HepG2 (cell line): ENCODE measurements around the gene UTRN. TPM values are rescaled to one million over a fixed set of nuclear protein-coding genes. Genes with fewer than 3 reads are reported as not detected.

Source experiments
- CAMTA2 ChIP-seq: sonication (generic); formaldehyde crosslinking; IDR thresholded peaks from 2 replicates; pipeline ENCODE4 v1.4.0; 2020; ENCODE audit warnings: mild to moderate bottlenecking, missing genetic modification reagents, borderline replicate concordance
- CEBPG ChIP-seq: IDR thresholded peaks from 2 replicates; pipeline ENCODE4 v1.6.1; 2016
- FOXA1 ChIP-seq, 2 experiments: fragments of 450-650 bp in 1 of 2; sonication (generic) in 1 of 2; formaldehyde crosslinking in 1 of 2; IDR thresholded peaks; 2 replicates each; pipeline versions ENCODE4 v1.4.0 to v1.6.1; 2016 to 2020; ENCODE audit warnings: missing genetic modification reagents in 1 of 2
- MTA3 ChIP-seq: sonication (generic); formaldehyde crosslinking; IDR thresholded peaks from 2 replicates; pipeline ENCODE4 v1.4.0; 2020; ENCODE audit warnings: missing genetic modification reagents
- RCOR2 ChIP-seq: IDR thresholded peaks from 2 replicates; pipeline ENCODE4 v1.6.1; 2016; ENCODE audit warnings: missing biosample characterization, missing genetic modification reagents
- ZFP82 ChIP-seq: sonication (generic); formaldehyde crosslinking; IDR thresholded peaks from 2 replicates; pipeline ENCODE4 v1.5.1; 2020; ENCODE audit warnings: mild to moderate bottlenecking, missing genetic modification reagents, borderline replicate concordance
- ZNF225 ChIP-seq: sonication (generic); formaldehyde crosslinking; IDR thresholded peaks from 2 replicates; pipeline ENCODE4 v1.4.0; 2020; ENCODE audit warnings: mild to moderate bottlenecking, missing genetic modification reagents
- ZNF30 ChIP-seq: sonication (generic); formaldehyde crosslinking; IDR thresholded peaks from 2 replicates; pipeline ENCODE4 v1.5.0; 2020; ENCODE audit warnings: mild to moderate bottlenecking, missing genetic modification reagents
- ZNF891 ChIP-seq: sonication (generic); formaldehyde crosslinking; IDR thresholded peaks from 2 replicates; pipeline ENCODE4 v1.5.0; 2020; ENCODE audit warnings: mild to moderate bottlenecking, missing genetic modification reagents
- polyA plus RNA-seq, 8 experiments: library from polyadenylated mRNA; depleted of rRNA in 3 of 8; stranded (reverse) in 7 of 8; unstranded in 1 of 8; fragments of >200 nt; fragmentation: Illumina TruSeq in 4 of 8; extraction: Trizol in 4 of 8; gene quantifications; 2 replicates each; pipeline versions ENCODE4 v1.2.1 to v1.2.3, GENCODE V29; 2011 to 2016; ENCODE audit warnings: low read depth in 4 of 8, missing spikeins in 1 of 8, mixed read lengths in 1 of 8; ENCODE audit not compliant: insufficient read depth in 1 of 8
- total RNA-seq, 5 experiments: library from RNA; depleted of rRNA; stranded (reverse); fragments of >200 nt; fragmentation: Illumina TruSeq; extraction: Trizol; gene quantifications; 2 replicates each; pipeline ENCODE4 v1.2.3, GENCODE V29; 2016; ENCODE audit warnings: low read depth in 1 of 5
- TF ChIP-seq, protein P1 (sequence below): sonication (generic); formaldehyde crosslinking; IDR thresholded peaks from 2 replicates; pipeline ENCODE4 v1.5.1; 2020; ENCODE audit warnings: mild to moderate bottlenecking, missing genetic modification reagents
- TF ChIP-seq, protein P2 (sequence below): IDR thresholded peaks from 2 replicates; pipeline ENCODE4 v1.6.1; 2016; ENCODE audit warnings: low read depth
- TF ChIP-seq, protein P3 (sequence below): sonication (generic); formaldehyde crosslinking; IDR thresholded peaks from 2 replicates; pipeline ENCODE4 v1.4.0; 2020; ENCODE audit warnings: missing genetic modification reagents
- TF ChIP-seq, protein P4 (sequence below), 2 experiments: fragments of 450-650 bp in 1 of 2; sonication (generic) in 1 of 2; formaldehyde crosslinking in 1 of 2; IDR thresholded peaks; 2 replicates each; pipeline versions ENCODE4 v1.6.1 to v1.8.0; 2016 to 2022; ENCODE audit warnings: antibody characterized with exemption in 1 of 2, mild to moderate bottlenecking in 1 of 2, missing genetic modification reagents in 1 of 2

UTRN gene
- total and polyA plus RNA-seq, 2 of the 13 experiments (the other 11 are each of a cell fraction or from before 2014, with no cell fraction given): 102 to 116 TPM

DNA sequence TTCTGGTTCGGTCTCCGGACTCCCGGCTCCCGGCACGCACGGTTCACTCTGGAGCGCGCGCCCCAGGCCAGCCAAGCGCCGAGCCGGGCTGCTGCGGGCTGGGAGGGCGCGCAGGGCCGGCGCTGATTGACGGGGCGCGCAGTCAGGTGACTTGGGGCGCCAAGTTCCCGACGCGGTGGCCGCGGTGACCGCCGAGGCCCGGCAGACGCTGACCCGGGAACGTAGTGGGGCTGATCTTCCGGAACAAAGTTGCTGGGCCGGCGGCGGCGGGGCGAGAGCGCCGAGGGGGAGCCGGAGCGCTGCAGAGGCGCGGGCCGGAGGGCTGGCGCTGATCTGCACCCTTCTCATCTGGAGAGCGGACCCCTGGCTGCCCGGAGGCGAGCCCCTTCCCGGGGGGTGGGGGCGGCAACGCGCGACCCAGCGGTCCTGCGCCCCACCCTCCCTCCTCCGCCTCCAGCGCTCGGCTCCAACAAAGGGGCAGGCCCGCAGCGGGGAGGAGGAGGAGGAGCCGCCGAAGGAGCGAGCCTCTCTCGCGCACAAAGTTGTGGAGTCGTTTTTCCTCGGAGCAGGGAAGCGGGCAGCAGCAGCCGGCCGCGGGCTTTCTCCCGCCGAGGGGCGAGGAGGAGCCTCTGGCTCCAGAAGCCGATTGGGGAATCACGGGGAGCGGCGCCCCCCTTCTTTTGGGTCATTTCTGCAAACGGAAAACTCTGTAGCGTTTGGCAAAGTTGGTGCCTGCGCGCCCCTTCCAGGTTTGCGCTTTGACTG, at the start of gene UTRN (continued):
- TF ChIP-seq, protein P1, sequence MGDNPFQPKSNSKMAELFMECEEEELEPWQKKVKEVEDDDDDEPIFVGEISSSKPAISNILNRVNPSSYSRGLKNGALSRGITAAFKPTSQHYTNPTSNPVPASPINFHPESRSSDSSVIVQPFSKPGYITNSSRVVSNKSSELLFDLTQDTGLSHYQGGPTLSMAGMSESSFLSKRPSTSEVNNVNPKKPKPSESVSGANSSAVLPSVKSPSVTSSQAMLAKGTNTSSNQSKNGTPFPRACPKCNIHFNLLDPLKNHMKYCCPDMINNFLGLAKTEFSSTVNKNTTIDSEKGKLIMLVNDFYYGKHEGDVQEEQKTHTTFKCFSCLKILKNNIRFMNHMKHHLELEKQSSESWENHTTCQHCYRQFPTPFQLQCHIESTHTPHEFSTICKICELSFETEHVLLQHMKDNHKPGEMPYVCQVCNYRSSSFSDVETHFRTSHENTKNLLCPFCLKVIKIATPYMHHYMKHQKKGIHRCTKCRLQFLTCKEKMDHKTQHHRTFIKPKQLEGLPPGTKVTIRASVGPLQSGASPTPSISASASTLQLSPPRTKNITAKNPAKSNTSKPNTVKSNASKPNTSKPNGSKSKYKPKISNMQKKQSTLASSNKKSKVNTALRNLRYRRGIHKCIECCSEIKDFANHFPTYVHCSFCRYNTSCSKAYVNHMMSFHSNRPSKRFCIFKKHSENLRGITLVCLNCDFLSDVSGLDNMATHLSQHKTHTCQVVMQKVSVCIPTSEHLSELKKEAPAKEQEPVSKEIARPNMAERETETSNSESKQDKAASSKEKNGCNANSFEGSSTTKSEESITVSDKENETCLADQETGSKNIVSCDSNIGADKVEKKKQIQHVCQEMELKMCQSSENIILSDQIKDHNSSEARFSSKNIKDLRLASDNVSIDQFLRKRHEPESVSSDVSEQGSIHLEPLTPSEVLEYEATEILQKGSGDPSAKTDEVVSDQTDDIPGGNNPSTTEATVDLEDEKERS (CRISPR knock-in tag): peak; percentile 73; the same call in 1 of the 2 replicates
- peak; percentile 99 for TF ChIP-seq ZFP82 (CRISPR knock-in tag)
- TF ChIP-seq, protein P2, sequence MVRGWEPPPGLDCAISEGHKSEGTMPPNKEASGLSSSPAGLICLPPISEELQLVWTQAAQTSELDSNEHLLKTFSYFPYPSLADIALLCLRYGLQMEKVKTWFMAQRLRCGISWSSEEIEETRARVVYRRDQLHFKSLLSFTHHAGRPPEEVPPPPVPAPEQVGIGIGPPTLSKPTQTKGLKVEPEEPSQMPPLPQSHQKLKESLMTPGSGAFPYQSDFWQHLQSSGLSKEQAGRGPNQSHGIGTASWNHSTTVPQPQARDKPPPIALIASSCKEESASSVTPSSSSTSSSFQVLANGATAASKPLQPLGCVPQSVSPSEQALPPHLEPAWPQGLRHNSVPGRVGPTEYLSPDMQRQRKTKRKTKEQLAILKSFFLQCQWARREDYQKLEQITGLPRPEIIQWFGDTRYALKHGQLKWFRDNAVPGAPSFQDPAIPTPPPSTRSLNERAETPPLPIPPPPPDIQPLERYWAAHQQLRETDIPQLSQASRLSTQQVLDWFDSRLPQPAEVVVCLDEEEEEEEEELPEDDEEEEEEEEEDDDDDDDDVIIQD (CRISPR knock-in tag): peak; percentile 10; the same call in 1 of the 2 replicates
- no peak for TF ChIP-seq RCOR2 (CRISPR knock-in tag)
- no peak for TF ChIP-seq MTA3 (CRISPR knock-in tag)
- no peak for TF ChIP-seq ZNF30 (CRISPR knock-in tag)
- TF ChIP-seq, protein P3, sequence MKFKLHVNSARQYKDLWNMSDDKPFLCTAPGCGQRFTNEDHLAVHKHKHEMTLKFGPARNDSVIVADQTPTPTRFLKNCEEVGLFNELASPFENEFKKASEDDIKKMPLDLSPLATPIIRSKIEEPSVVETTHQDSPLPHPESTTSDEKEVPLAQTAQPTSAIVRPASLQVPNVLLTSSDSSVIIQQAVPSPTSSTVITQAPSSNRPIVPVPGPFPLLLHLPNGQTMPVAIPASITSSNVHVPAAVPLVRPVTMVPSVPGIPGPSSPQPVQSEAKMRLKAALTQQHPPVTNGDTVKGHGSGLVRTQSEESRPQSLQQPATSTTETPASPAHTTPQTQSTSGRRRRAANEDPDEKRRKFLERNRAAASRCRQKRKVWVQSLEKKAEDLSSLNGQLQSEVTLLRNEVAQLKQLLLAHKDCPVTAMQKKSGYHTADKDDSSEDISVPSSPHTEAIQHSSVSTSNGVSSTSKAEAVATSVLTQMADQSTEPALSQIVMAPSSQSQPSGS (CRISPR knock-in tag): no peak
- TF ChIP-seq CAMTA2 (CRISPR knock-in tag): no peak; the same call in 1 of the 2 replicates
- peak; percentile 89 for TF ChIP-seq ZNF225 (CRISPR knock-in tag)
- peak; percentile 96 for TF ChIP-seq ZNF891 (CRISPR knock-in tag)
- TF ChIP-seq, protein P4, sequence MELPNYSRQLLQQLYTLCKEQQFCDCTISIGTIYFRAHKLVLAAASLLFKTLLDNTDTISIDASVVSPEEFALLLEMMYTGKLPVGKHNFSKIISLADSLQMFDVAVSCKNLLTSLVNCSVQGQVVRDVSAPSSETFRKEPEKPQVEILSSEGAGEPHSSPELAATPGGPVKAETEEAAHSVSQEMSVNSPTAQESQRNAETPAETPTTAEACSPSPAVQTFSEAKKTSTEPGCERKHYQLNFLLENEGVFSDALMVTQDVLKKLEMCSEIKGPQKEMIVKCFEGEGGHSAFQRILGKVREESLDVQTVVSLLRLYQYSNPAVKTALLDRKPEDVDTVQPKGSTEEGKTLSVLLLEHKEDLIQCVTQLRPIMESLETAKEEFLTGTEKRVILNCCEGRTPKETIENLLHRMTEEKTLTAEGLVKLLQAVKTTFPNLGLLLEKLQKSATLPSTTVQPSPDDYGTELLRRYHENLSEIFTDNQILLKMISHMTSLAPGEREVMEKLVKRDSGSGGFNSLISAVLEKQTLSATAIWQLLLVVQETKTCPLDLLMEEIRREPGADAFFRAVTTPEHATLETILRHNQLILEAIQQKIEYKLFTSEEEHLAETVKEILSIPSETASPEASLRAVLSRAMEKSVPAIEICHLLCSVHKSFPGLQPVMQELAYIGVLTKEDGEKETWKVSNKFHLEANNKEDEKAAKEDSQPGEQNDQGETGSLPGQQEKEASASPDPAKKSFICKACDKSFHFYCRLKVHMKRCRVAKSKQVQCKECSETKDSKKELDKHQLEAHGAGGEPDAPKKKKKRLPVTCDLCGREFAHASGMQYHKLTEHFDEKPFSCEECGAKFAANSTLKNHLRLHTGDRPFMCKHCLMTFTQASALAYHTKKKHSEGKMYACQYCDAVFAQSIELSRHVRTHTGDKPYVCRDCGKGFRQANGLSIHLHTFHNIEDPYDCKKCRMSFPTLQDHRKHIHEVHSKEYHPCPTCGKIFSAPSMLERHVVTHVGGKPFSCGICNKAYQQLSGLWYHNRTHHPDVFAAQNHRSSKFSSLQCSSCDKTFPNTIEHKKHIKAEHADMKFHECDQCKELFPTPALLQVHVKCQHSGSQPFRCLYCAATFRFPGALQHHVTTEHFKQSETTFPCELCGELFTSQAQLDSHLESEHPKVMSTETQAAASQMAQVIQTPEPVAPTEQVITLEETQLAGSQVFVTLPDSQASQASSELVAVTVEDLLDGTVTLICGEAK (IDR thresholded peaks at IDR 0.05): no peak
- TF ChIP-seq, protein P4 (CRISPR knock-in tag; IDR thresholded peaks at IDR 0.05): peak; percentile 82
- TF ChIP-seq CEBPG (CRISPR knock-in tag): no peak
- no peak for TF ChIP-seq FOXA1 (IDR thresholded peaks at IDR 0.05)
- no peak for TF ChIP-seq FOXA1 (CRISPR knock-in tag; IDR thresholded peaks at IDR 0.05)
